ENCODE measurements around the gene GNAL. TPM values are rescaled to one million over a fixed set of nuclear protein-coding genes. Genes with fewer than 3 reads are reported as not detected.

Gene GNAL
- total RNA-seq, 2 experiments from 2014 or later, result 0.11 to 0.19 TPM

DNA sequence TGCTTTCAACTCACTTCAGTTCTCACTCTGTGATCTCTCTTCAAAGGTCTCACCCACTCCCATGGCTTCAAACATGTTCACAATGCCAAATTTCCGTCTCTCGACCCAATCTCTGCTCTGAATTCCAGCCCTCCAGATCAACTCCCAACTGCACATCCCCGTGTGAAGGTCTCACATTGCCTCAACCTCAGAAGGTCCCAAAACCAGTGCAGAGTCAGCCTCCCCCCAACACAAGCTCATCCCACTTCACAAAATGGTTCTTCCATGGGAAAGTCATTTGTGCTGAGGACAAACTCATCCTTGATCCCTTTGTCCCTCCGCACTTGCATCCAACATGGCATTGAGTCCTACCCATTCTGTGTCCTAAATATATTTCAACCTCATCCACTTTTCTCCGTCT lies 31.0 kb upstream of the GNAL start:
- ChIA-PET POLR2A (no interaction called here), CTCF (no interaction called here)
- no peak overlapping the region for H3K4me3 Mint-ChIP-seq
- no peaks in the 10 kb centered on the region for H3K4me1 Mint-ChIP-seq (ENCODE audit: low read depth)
- TF ChIP-seq CTCF (IDR thresholded peaks at IDR 0.05), result no peak
- Histone ChIP-seq H3K27me3 (ENCODE audit: control insufficient read depth in 1 of 2, insufficient read depth in 2 of 2, low read length in 2 of 2) (peaks cover 4 to 10% of the 10 kb centered on the region in 2 experiments), H3K4me1 (ENCODE audit: insufficient read depth, low read length) (peaks cover 5% of the 10 kb centered on the region), H3K9me3 (ENCODE audit: control insufficient read depth in 1 of 2, insufficient read depth in 1 of 2, low read length in 2 of 2) (no peaks in the 10 kb centered on the region), H3K36me3 (ENCODE audit: insufficient read depth, low read length) (no peaks in the 10 kb centered on the region), H3K27ac (ENCODE audit: low read depth in 1 of 2, low read length in 2 of 2) (no peak overlapping the region), H3K4me3 (ENCODE audit: low read length) (no peak overlapping the region)
- no peak for DNase-seq
- no peaks in the 10 kb centered on the region for H3K36me3 Mint-ChIP-seq (ENCODE audit: low read depth)
- intact Hi-C loops (cut with DNase I, micrococcal nuclease), result loop anchor here in 1 of 2 experiments (5.0 kb wide), 1 partner anchor 379 kb away; no protein-coding TSS in a partner anchor
- H3K9me3 Mint-ChIP-seq, result no peaks in the 10 kb centered on the region
- H3K27me3 Mint-ChIP-seq, result peaks cover 62% of the 10 kb centered on the region
- no peak for ATAC-seq (ENCODE audit: poor library complexity)
- H3K27ac Mint-ChIP-seq, result no peak overlapping the region

GRCh38 chr18:11658989-11659388 lies 30.1 kb upstream of the GNAL start:
- Mint-ChIP-seq H3K36me3 (ENCODE audit: low read depth) (no peaks in the 10 kb centered on the region), H3K27ac (no peak overlapping the region), H3K4me1 (ENCODE audit: low read depth) (no peaks in the 10 kb centered on the region), H3K9me3 (no peaks in the 10 kb centered on the region), H3K27me3 (peaks cover 53% of the 10 kb centered on the region), H3K4me3 (no peak overlapping the region)
- H3K4me3 ChIP-seq (ENCODE audit: low read length), result no peak overlapping the region
- peaks cover 5% of the 10 kb centered on the region for H3K4me1 ChIP-seq (ENCODE audit: insufficient read depth, low read length)
- no peak overlapping the region for H3K27ac ChIP-seq (ENCODE audit: low read depth in 1 of 2, low read length in 2 of 2)
- peaks cover under 1 to 4% of the 10 kb centered on the region in 2 experiments for H3K27me3 ChIP-seq (ENCODE audit: control insufficient read depth in 1 of 2, insufficient read depth in 2 of 2, low read length in 2 of 2)
- ChIA-PET POLR2A (no interaction called here), CTCF (no interaction called here)
- ATAC-seq (ENCODE audit: poor library complexity) (no peak), DNase-seq (no peak)
- H3K9me3 ChIP-seq (ENCODE audit: control insufficient read depth in 1 of 2, insufficient read depth in 1 of 2, low read length in 2 of 2), result no peaks in the 10 kb centered on the region
- no peak for TF ChIP-seq CTCF (IDR thresholded peaks at IDR 0.05)
- no peaks in the 10 kb centered on the region for H3K36me3 ChIP-seq (ENCODE audit: insufficient read depth, low read length)
- intact Hi-C loops (cut with DNase I, micrococcal nuclease), result loop anchor here in 1 of 2 experiments (5.0 kb wide), 1 partner anchor 378 kb away; no protein-coding TSS in a partner anchor

GRCh38 chr18:11660691-11661090 lies 28.4 kb upstream of the GNAL start:
- no peaks in the 10 kb centered on the region for H3K4me1 Mint-ChIP-seq (ENCODE audit: low read depth)
- Histone ChIP-seq H3K4me1 (ENCODE audit: insufficient read depth, low read length) (no peaks in the 10 kb centered on the region), H3K27me3 (ENCODE audit: control insufficient read depth in 1 of 2, insufficient read depth in 2 of 2, low read length in 2 of 2) (peaks cover 0 to 2% of the 10 kb centered on the region in 2 experiments), H3K4me3 (ENCODE audit: low read length) (no peak overlapping the region), H3K27ac (ENCODE audit: low read depth in 1 of 2, low read length in 2 of 2) (no peak overlapping the region), H3K9me3 (ENCODE audit: control insufficient read depth in 1 of 2, insufficient read depth in 1 of 2, low read length in 2 of 2) (no peaks in the 10 kb centered on the region), H3K36me3 (ENCODE audit: insufficient read depth, low read length) (no peaks in the 10 kb centered on the region)
- H3K27me3 Mint-ChIP-seq, result peaks cover 38% of the 10 kb centered on the region
- TF ChIP-seq CTCF (IDR thresholded peaks at IDR 0.05), result no peak
- no peaks in the 10 kb centered on the region for H3K9me3 Mint-ChIP-seq
- ATAC-seq (ENCODE audit: poor library complexity) (no peak), DNase-seq (no peak)
- intact Hi-C loops (cut with DNase I, micrococcal nuclease), result no loop called here
- H3K36me3 Mint-ChIP-seq (ENCODE audit: low read depth), result no peaks in the 10 kb centered on the region
- H3K27ac Mint-ChIP-seq, result no peak overlapping the region
- ChIA-PET POLR2A (no interaction called here), CTCF (no interaction called here)
- H3K4me3 Mint-ChIP-seq, result no peak overlapping the region
